Right lobe of liver (tissue), 4 donors: ENCODE measurements around the gene MBOAT7.

ENCODE experiments used
- POLR2A ChIP-seq: fragments of 450-650 bp; IDR thresholded peaks from one replicate; pipeline ENCODE4 v1.6.1; 2017; ENCODE audit warnings: antibody characterized with exemption, mild to moderate bottlenecking
- TF ChIP-seq, protein P1 (sequence below), 4 donors: fragments of 200-600 bp in 3 of 4; fragments of 450-650 bp in 1 of 4; IDR thresholded peaks; one replicate each; pipeline versions ENCODE4 v1.5.1 to v1.8.0; 2016 to 2022; ENCODE audit warnings: antibody characterized with exemption in 4 of 4, mild to moderate bottlenecking in 2 of 4
- donor health status: DM: no; HTN: no; CAD: no.
- donor health status: DM: no; HTN: no; CAD: no.
- donor health status: DM: no; HTN: yes; CAD: no.

- TF ChIP-seq, protein P1, sequence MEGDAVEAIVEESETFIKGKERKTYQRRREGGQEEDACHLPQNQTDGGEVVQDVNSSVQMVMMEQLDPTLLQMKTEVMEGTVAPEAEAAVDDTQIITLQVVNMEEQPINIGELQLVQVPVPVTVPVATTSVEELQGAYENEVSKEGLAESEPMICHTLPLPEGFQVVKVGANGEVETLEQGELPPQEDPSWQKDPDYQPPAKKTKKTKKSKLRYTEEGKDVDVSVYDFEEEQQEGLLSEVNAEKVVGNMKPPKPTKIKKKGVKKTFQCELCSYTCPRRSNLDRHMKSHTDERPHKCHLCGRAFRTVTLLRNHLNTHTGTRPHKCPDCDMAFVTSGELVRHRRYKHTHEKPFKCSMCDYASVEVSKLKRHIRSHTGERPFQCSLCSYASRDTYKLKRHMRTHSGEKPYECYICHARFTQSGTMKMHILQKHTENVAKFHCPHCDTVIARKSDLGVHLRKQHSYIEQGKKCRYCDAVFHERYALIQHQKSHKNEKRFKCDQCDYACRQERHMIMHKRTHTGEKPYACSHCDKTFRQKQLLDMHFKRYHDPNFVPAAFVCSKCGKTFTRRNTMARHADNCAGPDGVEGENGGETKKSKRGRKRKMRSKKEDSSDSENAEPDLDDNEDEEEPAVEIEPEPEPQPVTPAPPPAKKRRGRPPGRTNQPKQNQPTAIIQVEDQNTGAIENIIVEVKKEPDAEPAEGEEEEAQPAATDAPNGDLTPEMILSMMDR (IDR thresholded peaks at IDR 0.05) = no peak
- TF ChIP-seq POLR2A = no peak
Observed at GRCh38 chr19:54165222-54165621, 24.2 kb downstream of the MBOAT7 start.
